ENCODE measurements around the gene C3orf33.

DNA sequence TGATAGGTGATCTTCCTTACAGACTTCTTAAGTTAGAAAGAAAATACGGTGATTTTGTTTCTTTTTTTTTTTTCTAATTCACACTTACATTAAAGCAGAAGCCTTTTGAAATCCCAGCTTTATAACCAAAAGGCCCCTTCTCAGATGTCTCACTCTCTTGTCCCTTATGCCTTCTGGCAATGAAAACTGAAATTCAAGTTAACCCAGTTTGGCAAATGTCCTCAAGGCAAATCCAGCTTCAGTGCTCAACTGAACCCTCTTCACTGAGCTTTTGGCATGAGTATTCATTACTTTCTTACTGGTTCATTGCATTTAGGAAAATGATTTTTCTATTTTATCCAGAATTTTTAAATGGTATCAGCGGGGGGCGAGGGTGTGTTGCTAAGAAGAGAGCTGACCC is 78.2 kb downstream of the C3orf33 start:
- no peak for TF ChIP-seq POLR2A (IDR thresholded peaks at IDR 0.05)
- TF ChIP-seq, protein P1, sequence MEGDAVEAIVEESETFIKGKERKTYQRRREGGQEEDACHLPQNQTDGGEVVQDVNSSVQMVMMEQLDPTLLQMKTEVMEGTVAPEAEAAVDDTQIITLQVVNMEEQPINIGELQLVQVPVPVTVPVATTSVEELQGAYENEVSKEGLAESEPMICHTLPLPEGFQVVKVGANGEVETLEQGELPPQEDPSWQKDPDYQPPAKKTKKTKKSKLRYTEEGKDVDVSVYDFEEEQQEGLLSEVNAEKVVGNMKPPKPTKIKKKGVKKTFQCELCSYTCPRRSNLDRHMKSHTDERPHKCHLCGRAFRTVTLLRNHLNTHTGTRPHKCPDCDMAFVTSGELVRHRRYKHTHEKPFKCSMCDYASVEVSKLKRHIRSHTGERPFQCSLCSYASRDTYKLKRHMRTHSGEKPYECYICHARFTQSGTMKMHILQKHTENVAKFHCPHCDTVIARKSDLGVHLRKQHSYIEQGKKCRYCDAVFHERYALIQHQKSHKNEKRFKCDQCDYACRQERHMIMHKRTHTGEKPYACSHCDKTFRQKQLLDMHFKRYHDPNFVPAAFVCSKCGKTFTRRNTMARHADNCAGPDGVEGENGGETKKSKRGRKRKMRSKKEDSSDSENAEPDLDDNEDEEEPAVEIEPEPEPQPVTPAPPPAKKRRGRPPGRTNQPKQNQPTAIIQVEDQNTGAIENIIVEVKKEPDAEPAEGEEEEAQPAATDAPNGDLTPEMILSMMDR (IDR thresholded peaks at IDR 0.05): no peak
- no peak for TF ChIP-seq POLR2AphosphoS5 (IDR thresholded peaks at IDR 0.05)
